H1 (cell line): Measurements from ENCODE around the gene CRK. TPM values are rescaled to one million over a fixed set of nuclear protein-coding genes. Genes with fewer than 3 reads are reported as not detected.
A peak's percentile ranks its signal among the peaks of the same experiment; 100 is the strongest.

Experiments
- CTCF ChIA-PET: fragments of 300-600 bp; sonication (Branson Sonifier 250); formaldehyde crosslinking; loops from one replicate; lab custom pipeline; 2021; ENCODE audit not compliant: partially characterized antibody; lab: Charles Lee
- POLR2A ChIA-PET: fragments of 300-600 bp; sonication (Branson Sonifier 250); formaldehyde crosslinking; loops from one replicate; lab custom pipeline; 2021; ENCODE audit warnings: inconsistent platforms; ENCODE audit not compliant: partially characterized antibody; lab: Charles Lee
- DNase-seq, 2 experiments: peaks; one replicate each; pipeline versions ENCODE4 v3.0.0 to v3.0.0-alpha.2; 2010 to 2022; ENCODE audit warnings: low spot score in 2 of 2, low read depth in 1 of 2, mixed read lengths in 1 of 2
- FAIRE-seq: peaks from 2 replicates; lab custom pipeline; 2011; peaks lifted over from hg19 to GRCh38; lab: Jason Lieb, UNC
- H2AFZ ChIP-seq: 2 replicates; pipeline ENCODE4 v1.8.1; 2012; ENCODE audit warnings: low read length, inconsistent platforms
- H2AK5ac ChIP-seq: 2 replicates; pipeline ENCODE4 v1.6.1; 2013; ENCODE audit warnings: low read depth, low read length
- H2BK120ac ChIP-seq: replicated peaks from 2 replicates; pipeline ENCODE3; 2013; ENCODE audit warnings: low read depth, low read length, inconsistent platforms
- H2BK12ac ChIP-seq: 2 replicates; pipeline ENCODE4 v1.6.1; 2013; ENCODE audit warnings: low read depth, low read length
- H2BK15ac ChIP-seq: 2 replicates; pipeline ENCODE4 v1.6.1; 2013; ENCODE audit warnings: low read length
- H2BK20ac ChIP-seq: 2 replicates; pipeline ENCODE4 v1.6.1; 2013; ENCODE audit warnings: low read length
- H2BK5ac ChIP-seq: 2 replicates; pipeline ENCODE4 v1.6.1; 2013; ENCODE audit warnings: low read depth, low read length
- H3K14ac ChIP-seq: 2 replicates; pipeline ENCODE4 v1.6.1; 2013; ENCODE audit warnings: inconsistent platforms; ENCODE audit not compliant: insufficient read length
- H3K18ac ChIP-seq: 2 replicates; pipeline ENCODE4 v1.6.1; 2013; ENCODE audit warnings: low read length; ENCODE audit errors: extremely low read depth
- H3K23ac ChIP-seq: 2 replicates; pipeline ENCODE4 v1.6.1; 2013; ENCODE audit warnings: inconsistent platforms; ENCODE audit not compliant: insufficient read length
- H3K23me2 ChIP-seq: 2 replicates; pipeline ENCODE4 v1.6.1; 2013; ENCODE audit warnings: low read depth, low read length
- H3K27ac ChIP-seq: 2 replicates; pipeline ENCODE4 v1.6.1; 2011; ENCODE audit warnings: low read depth, low read length, inconsistent platforms
- H3K27me3 ChIP-seq, 4 experiments: replicated peaks in 1 of 4; 1 replicate in 1 of 4; 2 replicates in 3 of 4; pipeline versions ENCODE4 v1.6.1 to v1.8.1; 2011 to 2013; ENCODE audit warnings: low read length in 3 of 4, mild to moderate bottlenecking in 3 of 4, inconsistent platforms in 2 of 4, mixed read lengths in 2 of 4, moderate library complexity in 1 of 4; ENCODE audit not compliant: control insufficient read depth in 3 of 4, insufficient read depth in 3 of 4; ENCODE audit errors: extremely low read depth in 1 of 4
- H3K36me3 ChIP-seq, 4 experiments: 2 replicates each; pipeline versions ENCODE4 v1.6.1 to v1.8.1; 2011 to 2013; ENCODE audit warnings: mild to moderate bottlenecking in 4 of 4, low read length in 3 of 4, moderate library complexity in 2 of 4, control low read depth in 1 of 4, inconsistent platforms in 1 of 4; ENCODE audit not compliant: insufficient read depth in 4 of 4, control insufficient read depth in 2 of 4
- H3K4ac ChIP-seq: replicated peaks from 2 replicates; pipeline ENCODE3; 2013; ENCODE audit warnings: low read length, low read depth, mixed read lengths, inconsistent platforms; ENCODE audit not compliant: insufficient read length
- H3K4me1 ChIP-seq, 4 experiments: replicated peaks in 1 of 4; 1 replicate in 1 of 4; 2 replicates in 3 of 4; pipeline versions ENCODE4 v1.6.1 to v1.8.1; 2011 to 2013; ENCODE audit warnings: low read length in 3 of 4, inconsistent platforms in 2 of 4, mixed read lengths in 1 of 4; ENCODE audit not compliant: insufficient read depth in 4 of 4, control insufficient read depth in 3 of 4
- H3K4me2 ChIP-seq, 2 experiments: 2 replicates each; pipeline versions ENCODE4 v1.6.1 to v1.8.1; 2011 to 2013; ENCODE audit warnings: low read depth in 2 of 2, low read length in 2 of 2, control low read depth in 1 of 2, inconsistent platforms in 1 of 2, mild to moderate bottlenecking in 1 of 2; ENCODE audit not compliant: insufficient read depth in 1 of 2
- H3K4me3 ChIP-seq, 4 experiments: fragments of 200-600, 300-600 bp in 1 of 4; sonication (generic), shearing (Covaris generic), sonication (Bioruptor Twin) in 1 of 4; 2 replicates each; pipeline versions ENCODE4 v1.5.1 to v1.8.1; 2011 to 2016; ENCODE audit warnings: low read length in 4 of 4, low read depth in 3 of 4, control low read depth in 2 of 4, inconsistent platforms in 2 of 4, mild to moderate bottlenecking in 2 of 4, mixed read lengths in 1 of 4, moderate library complexity in 1 of 4; ENCODE audit not compliant: insufficient read depth in 2 of 4; ENCODE audit errors: extremely low read depth in 1 of 4
- H3K56ac ChIP-seq: replicated peaks from 2 replicates; pipeline ENCODE3; 2013; ENCODE audit warnings: low read depth, mild to moderate bottlenecking, mixed read lengths, low read length, inconsistent platforms; ENCODE audit not compliant: insufficient read length
- H3K79me1 ChIP-seq: 2 replicates; pipeline ENCODE4 v1.6.1; 2013; ENCODE audit warnings: low read depth, low read length, control low read depth
- H3K79me2 ChIP-seq, 2 experiments: 2 replicates each; pipeline versions ENCODE4 v1.6.1 to v1.8.1; 2012 to 2013; ENCODE audit warnings: low read length in 2 of 2, mild to moderate bottlenecking in 2 of 2, inconsistent platforms in 1 of 2; ENCODE audit not compliant: insufficient read depth in 2 of 2, control insufficient read depth in 1 of 2
- H3K9ac ChIP-seq, 4 experiments: replicated peaks in 1 of 4; 1 replicate in 1 of 4; 2 replicates in 3 of 4; pipeline versions ENCODE4 v1.6.1 to v1.8.1; 2011 to 2013; ENCODE audit warnings: low read depth in 3 of 4, low read length in 3 of 4, control low read depth in 2 of 4, mild to moderate bottlenecking in 2 of 4, moderate library complexity in 2 of 4, inconsistent platforms in 1 of 4; ENCODE audit errors: extremely low read depth in 1 of 4
- H3K9me3 ChIP-seq, 2 experiments: 2 replicates each; pipeline versions ENCODE4 v1.6.1 to v1.8.1; 2012 to 2013; ENCODE audit warnings: mild to moderate bottlenecking in 2 of 2, moderate library complexity in 2 of 2, control low read depth in 1 of 2, inconsistent platforms in 1 of 2, low read depth in 1 of 2, low read length in 1 of 2, mixed read lengths in 1 of 2; ENCODE audit not compliant: insufficient read depth in 2 of 2
- H4K20me1 ChIP-seq, 2 experiments: replicated peaks in 1 of 2; 2 replicates each; pipeline versions ENCODE3 to v1.8.1; 2011 to 2013; ENCODE audit warnings: inconsistent platforms in 2 of 2, low read length in 2 of 2, mild to moderate bottlenecking in 1 of 2; ENCODE audit not compliant: insufficient read depth in 2 of 2, control insufficient read depth in 1 of 2
- H4K5ac ChIP-seq: 2 replicates; pipeline ENCODE4 v1.6.1; 2013; ENCODE audit warnings: low read length, low read depth, mixed read lengths, inconsistent platforms; ENCODE audit not compliant: insufficient read length
- H4K8ac ChIP-seq: 2 replicates; pipeline ENCODE4 v1.8.0; 2013; ENCODE audit warnings: mild to moderate bottlenecking, moderate library complexity, low read length, inconsistent platforms; ENCODE audit not compliant: insufficient read depth; ENCODE audit errors: extremely low read depth
- H4K91ac ChIP-seq: replicated peaks from 2 replicates; pipeline ENCODE3; 2013; ENCODE audit warnings: low read length, mixed read lengths, inconsistent platforms; ENCODE audit not compliant: insufficient read length
- MAFK ChIP-seq: IDR thresholded peaks from 2 replicates; pipeline ENCODE4 v1.6.1; 2012; ENCODE audit warnings: low read depth, mild to moderate bottlenecking, improper control_type of control experiment, low read length
- POLR2A ChIP-seq, 2 experiments: IDR thresholded peaks; 1 replicate in 1 of 2; 2 replicates in 1 of 2; pipeline ENCODE4 v1.6.1; 2011; ENCODE audit warnings: low read depth in 2 of 2, low read length in 2 of 2, mild to moderate bottlenecking in 2 of 2; ENCODE audit errors: control extremely low read depth in 1 of 2
- WGBS, 2 experiments: shearing (Covaris generic) in 1 of 2; methylation state at CpG; one replicate each; pipeline versions ENCODE4 v1.1.6 to v1.1.7; 2013 to 2015; ENCODE audit warnings: low lambda C conversion rate in 2 of 2, mixed read lengths in 2 of 2, inconsistent platforms in 1 of 2, low coverage in 1 of 2, missing lambda C conversion rate in 1 of 2; ENCODE audit not compliant: insufficient replicate concordance in 2 of 2, insufficient coverage in 1 of 2, insufficient read length in 1 of 2; ENCODE audit errors: extremely low coverage in 1 of 2, missing lambda C conversion rate in 1 of 2; 5-methylcytosine and 5-hydroxymethylcytosine counted together
- polyA plus RNA-seq, 7 experiments: library from polyadenylated mRNA; depleted of rRNA in 3 of 7; stranded (reverse) in 5 of 7; unstranded in 2 of 7; fragments of >200 nt in 5 of 7; fragments of 200-250 nt in 2 of 7; gene quantifications; 1 replicate in 5 of 7; 2 replicates in 1 of 7; 4 replicates in 1 of 7; pipeline versions ENCODE4 v1.2.1 to v1.2.3, GENCODE V29; 2011 to 2013; ENCODE audit warnings: missing spikeins in 2 of 7, mixed read lengths in 2 of 7
- total RNA-seq: library from RNA; stranded (reverse); fragmentation: NEBNext Ultra II Directional; extraction: Animal tissue kit (Norgen Biotek cat#: 25700); gene quantifications from 2 replicates; pipeline ENCODE4 v1.2.1, GENCODE V29; 2021

Gene CRK
- total and polyA plus RNA-seq, 2 of the 8 experiments (the other 6 are each of a cell fraction or from before 2014, with no cell fraction given), result 32.8 to 57.1 TPM

DNA sequence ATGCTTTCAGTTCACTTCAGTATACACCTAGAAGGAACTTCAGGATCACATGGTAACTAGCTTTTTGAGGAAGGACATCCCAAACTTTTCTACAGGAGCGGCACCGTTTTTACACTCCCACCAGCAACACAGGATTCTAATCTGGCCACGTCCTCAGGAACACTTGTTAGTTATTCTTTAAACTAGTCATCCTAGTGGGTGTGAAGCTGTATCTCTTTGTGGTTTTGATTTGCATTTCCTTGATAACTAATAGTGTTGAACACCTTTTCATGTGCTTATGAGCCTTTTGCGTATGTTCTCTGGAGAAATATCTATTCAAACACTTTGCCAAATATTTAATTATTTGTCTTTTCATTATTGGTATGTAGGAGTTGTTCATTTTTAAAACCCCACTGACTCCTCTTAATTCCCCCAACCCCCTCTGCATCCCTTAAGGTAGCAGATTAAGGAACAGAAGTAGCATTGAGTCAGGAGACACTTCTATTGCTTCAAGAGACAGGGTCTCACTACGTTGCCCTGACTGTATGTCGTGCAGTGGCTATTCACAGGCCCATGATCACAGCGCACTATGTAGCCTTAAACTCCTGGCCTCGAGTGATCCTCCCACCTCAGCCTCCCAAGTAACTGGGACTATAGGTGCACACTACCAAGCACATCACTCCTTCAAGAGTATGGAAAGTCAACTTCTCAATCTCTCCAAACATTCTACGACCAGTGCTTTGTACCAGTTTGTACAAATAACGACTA is 81.4 kb downstream of the CRK start:
- Histone ChIP-seq H2BK15ac (no peak overlapping the region), H3K18ac (no peak overlapping the region), H2BK120ac (no peak overlapping the region), H2BK20ac (no peak overlapping the region), H4K5ac (no peak overlapping the region), H3K14ac (no peak overlapping the region), H4K8ac (no peak overlapping the region), H3K4me3 (no peak overlapping the region), H3K23ac (no peak overlapping the region), H3K4me1 (no peaks in the 10 kb centered on the region; a peak in 2 of 7 replicates), H3K4me2 (no peak overlapping the region), H3K27me3 (no peaks in the 10 kb centered on the region), H2BK12ac (no peak overlapping the region), H4K20me1 (peaks cover 56 to 60% of the 10 kb centered on the region in 2 experiments), H3K79me2 (peaks cover 85 to 100% of the 10 kb centered on the region in 2 experiments), H4K91ac (no peak overlapping the region), H3K9ac (no peak overlapping the region), H3K36me3 (peaks cover 0 to 13% (median 0%) of the 10 kb centered on the region in 4 experiments; a peak in 3 of 8 replicates), H3K4ac (no peak overlapping the region), H3K23me2 (no peaks in the 10 kb centered on the region), H2BK5ac (no peak overlapping the region), H2AFZ (no peak overlapping the region), H3K9me3 (no peaks in the 10 kb centered on the region), H3K27ac (no peak overlapping the region), H2AK5ac (no peak overlapping the region), H3K56ac (no peak overlapping the region), H3K79me1 (peaks cover 5% of the 10 kb centered on the region)
- WGBS, 2 experiments, result 88% methylated on average over 10 of the region's 10 CpGs; no CpG with 5 or more reads in 1 of the 2 experiments
- DNase-seq (no peak), FAIRE-seq (no peak)
- POLR2A ChIA-PET, result interaction anchor here (1.0 to 3.1 kb wide), 5 partner anchors 9 to 23 kb away, joined by 4 to 17 read pairs (median 8); no protein-coding TSS in a partner anchor
- CTCF ChIA-PET, result interaction anchor here (0.8 to 5.3 kb wide), 2 partner anchors 9 to 10 kb away, joined by 3 to 34 read pairs; no protein-coding TSS in a partner anchor
- TF ChIP-seq MAFK (no peak), POLR2A (IDR thresholded peaks at IDR 0.05; ENCODE audit: control extremely low read depth in 1 of 2, low read depth in 2 of 2, low read length in 2 of 2) (0 out of 3 replicates have a peak, but pooled peaks of 1 of the 2 experiments have one; percentile 26)
